ENCODE data around the gene CNPY1.
"Not testable (repeated sequence)": the region's sequence is repeated elsewhere in the genome, so short reads cannot be mapped to it uniquely, and the experiment has no call there.

Gene CNPY1

GRCh38 chr7:155570991-155571390 is 24.6 kb upstream of the CNPY1 start:
- Mint-ChIP-seq H3K36me3 (ENCODE audit: low read depth) (no peaks in the 10 kb centered on the region), H3K4me3 (no peak overlapping the region), H3K27me3 (peaks cover 22% of the 10 kb centered on the region), H3K27ac (no peak overlapping the region), H3K9me3 (no peaks in the 10 kb centered on the region), H3K4me1 (ENCODE audit: low read depth) (peaks cover 6% of the 10 kb centered on the region)
- intact Hi-C loops (cut with micrococcal nuclease), result no loop called here

GRCh38 chr7:155570171-155570958 is 24.0 kb upstream of the CNPY1 start:
- H3K4me1 Mint-ChIP-seq (ENCODE audit: low read depth), result peaks cover 6% of the 10 kb centered on the region
- intact Hi-C loops (cut with micrococcal nuclease), result no loop called here
- H3K36me3 Mint-ChIP-seq (ENCODE audit: low read depth), result no peaks in the 10 kb centered on the region
- H3K4me3 Mint-ChIP-seq, result no peak overlapping the region
- H3K27me3 Mint-ChIP-seq, result peaks cover 22% of the 10 kb centered on the region
- no peaks in the 10 kb centered on the region for H3K9me3 Mint-ChIP-seq
- no peak overlapping the region for H3K27ac Mint-ChIP-seq

- Mint-ChIP-seq H3K27ac (no peak overlapping the region), H3K9me3 (no peaks in the 10 kb centered on the region), H3K4me1 (ENCODE audit: low read depth) (peaks cover 6% of the 10 kb centered on the region), H3K36me3 (ENCODE audit: low read depth) (no peaks in the 10 kb centered on the region), H3K4me3 (no peak overlapping the region), H3K27me3 (peaks cover 21% of the 10 kb centered on the region)
- intact Hi-C loops (cut with micrococcal nuclease), result no loop called here
Measured at GRCh38 chr7:155569681-155570080, 23.3 kb upstream of the CNPY1 start.

DNA sequence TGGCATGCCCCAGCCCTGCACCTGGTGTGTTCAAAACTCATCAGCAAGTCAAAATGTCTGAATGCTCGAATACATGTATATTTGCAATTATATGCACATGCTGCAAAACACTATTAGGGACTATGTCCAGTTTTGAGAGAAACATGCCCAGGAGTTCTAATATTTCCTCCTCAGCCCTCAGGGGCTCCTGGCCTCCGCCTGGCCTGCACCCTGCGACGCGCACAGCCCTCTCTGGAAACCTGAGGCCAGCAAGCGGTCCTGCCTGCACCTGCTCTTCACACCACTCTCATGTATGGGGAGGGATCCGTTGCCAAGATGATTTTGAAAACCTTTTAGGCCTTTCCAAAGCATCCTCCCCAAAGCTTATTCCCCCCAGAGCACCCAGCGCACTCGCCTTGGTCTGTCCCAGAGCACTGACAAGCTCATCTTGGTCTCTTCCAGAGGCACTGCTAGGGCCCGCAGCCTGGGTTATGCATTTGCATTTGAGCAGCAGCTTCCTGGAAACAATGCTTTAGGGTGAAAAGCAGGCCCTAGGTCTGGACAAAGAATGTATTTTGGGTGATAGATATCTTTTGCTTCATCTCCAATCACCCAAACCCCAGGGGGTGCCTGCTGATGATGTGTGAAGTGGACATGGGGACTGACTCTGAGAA is 22.6 kb upstream of the CNPY1 start:
- no peaks in the 10 kb centered on the region for H3K9me3 Mint-ChIP-seq
- H3K27ac Mint-ChIP-seq, result no peak overlapping the region
- intact Hi-C loops (cut with micrococcal nuclease), result no loop called here
- peaks cover 6% of the 10 kb centered on the region for H3K4me1 Mint-ChIP-seq (ENCODE audit: low read depth)
- H3K36me3 Mint-ChIP-seq (ENCODE audit: low read depth), result no peaks in the 10 kb centered on the region
- peaks cover 21% of the 10 kb centered on the region for H3K27me3 Mint-ChIP-seq
- H3K4me3 Mint-ChIP-seq, result no peak overlapping the region

DNA sequence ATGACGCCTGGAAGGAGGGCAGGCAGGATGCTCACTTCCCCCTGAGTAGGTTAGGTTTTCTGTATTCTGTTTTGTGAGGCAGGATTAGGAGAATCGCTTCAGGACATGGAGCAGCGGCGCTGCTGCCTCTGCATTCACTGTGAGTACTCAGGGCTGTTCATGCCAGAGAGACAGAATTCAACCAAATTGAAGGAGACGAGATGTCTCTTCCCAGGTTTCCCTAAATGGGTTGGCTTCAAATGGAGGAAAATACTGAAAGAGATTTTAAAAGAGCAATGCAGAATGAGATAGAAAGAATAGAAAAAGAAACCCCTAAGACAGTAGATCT is 21.9 kb upstream of the CNPY1 start:
- H3K27me3 Mint-ChIP-seq, result peaks cover 21% of the 10 kb centered on the region
- no peak overlapping the region for H3K4me3 Mint-ChIP-seq
- H3K4me1 Mint-ChIP-seq (ENCODE audit: low read depth), result peaks cover 6% of the 10 kb centered on the region
- no peak overlapping the region for H3K27ac Mint-ChIP-seq
- H3K9me3 Mint-ChIP-seq, result no peaks in the 10 kb centered on the region
- intact Hi-C loops (cut with micrococcal nuclease), result no loop called here
- no peaks in the 10 kb centered on the region for H3K36me3 Mint-ChIP-seq (ENCODE audit: low read depth)

GRCh38 chr7:155567646-155568332 is 21.4 kb upstream of the CNPY1 start:
- Mint-ChIP-seq H3K4me1 (ENCODE audit: low read depth) (peaks cover 6% of the 10 kb centered on the region), H3K36me3 (ENCODE audit: low read depth) (no peaks in the 10 kb centered on the region), H3K9me3 (no peaks in the 10 kb centered on the region), H3K4me3 (no peak overlapping the region), H3K27me3 (peaks cover 23% of the 10 kb centered on the region), H3K27ac (no peak overlapping the region)
- intact Hi-C loops (cut with micrococcal nuclease), result no loop called here

- intact Hi-C loops (cut with micrococcal nuclease), result no loop called here
- Mint-ChIP-seq H3K4me1 (ENCODE audit: low read depth) (no peaks in the 10 kb centered on the region), H3K36me3 (ENCODE audit: low read depth) (no peaks in the 10 kb centered on the region), H3K27me3 (peaks cover 21% of the 10 kb centered on the region), H3K4me3 (no peak overlapping the region), H3K9me3 (no peaks in the 10 kb centered on the region), H3K27ac (no peak overlapping the region)
Measured at GRCh38 chr7:155566011-155566836, 19.9 kb upstream of the CNPY1 start.

DNA sequence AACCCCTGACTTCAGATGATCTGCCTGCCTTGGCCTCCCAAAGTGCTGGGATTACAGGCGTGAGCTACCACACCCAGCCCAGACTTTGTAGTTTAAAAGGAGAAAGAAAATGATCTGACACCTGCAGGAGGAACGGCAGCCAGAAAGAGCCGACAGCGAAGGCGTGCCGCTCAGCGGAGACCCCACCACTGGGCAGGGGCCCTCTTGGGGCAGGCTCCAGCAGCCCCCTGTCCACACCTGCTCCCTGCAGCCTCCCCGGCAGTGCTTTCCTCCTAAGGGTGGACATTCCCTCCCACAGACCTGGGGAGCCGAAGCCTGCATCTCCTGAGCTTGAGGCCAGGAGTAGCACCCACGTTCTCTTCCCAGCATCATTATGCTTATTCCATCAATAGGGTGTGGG is 19.2 kb upstream of the CNPY1 start:
- Mint-ChIP-seq H3K4me3 (no peak overlapping the region), H3K36me3 (ENCODE audit: low read depth) (no peaks in the 10 kb centered on the region), H3K4me1 (ENCODE audit: low read depth) (no peaks in the 10 kb centered on the region), H3K27me3 (peaks cover 23% of the 10 kb centered on the region), H3K9me3 (no peaks in the 10 kb centered on the region), H3K27ac (no peak overlapping the region)
- intact Hi-C loops (cut with micrococcal nuclease), result no loop called here

DNA sequence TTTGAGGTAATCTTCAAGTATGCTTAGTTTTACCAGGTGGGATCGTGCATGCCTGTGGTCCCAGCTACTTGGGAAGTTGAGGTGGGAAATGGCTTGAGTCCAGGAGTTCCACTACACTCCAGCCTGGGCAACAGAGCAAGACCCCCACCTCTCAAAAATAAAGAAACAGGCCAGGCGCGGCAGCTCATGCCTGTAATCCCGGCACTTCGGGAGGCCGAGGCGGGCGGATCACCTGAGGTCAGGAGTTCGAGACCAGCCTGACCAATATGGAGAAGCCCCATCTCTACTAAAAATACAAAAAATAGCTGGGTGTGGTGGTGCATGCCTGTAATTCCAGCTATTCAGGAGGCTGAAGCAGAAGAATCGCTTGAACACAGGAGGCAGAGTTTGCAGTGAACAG is 16.6 kb upstream of the CNPY1 start:
- H3K4me3 Mint-ChIP-seq; H3K9me3 Mint-ChIP-seq; H3K36me3 Mint-ChIP-seq (ENCODE audit: low read depth); intact Hi-C loops (cut with micrococcal nuclease); H3K4me1 Mint-ChIP-seq (ENCODE audit: low read depth); H3K27ac Mint-ChIP-seq: not testable (repeated sequence)
- peaks cover 20% of the 10 kb centered on the region for H3K27me3 Mint-ChIP-seq

- intact Hi-C loops (cut with micrococcal nuclease), result no loop called here
- Mint-ChIP-seq H3K4me1 (ENCODE audit: low read depth) (no peaks in the 10 kb centered on the region), H3K36me3 (ENCODE audit: low read depth) (no peaks in the 10 kb centered on the region), H3K27me3 (peaks cover 20% of the 10 kb centered on the region), H3K27ac (no peak overlapping the region), H3K9me3 (no peaks in the 10 kb centered on the region), H3K4me3 (no peak overlapping the region)
Measured at GRCh38 chr7:155562106-155562505, 15.7 kb upstream of the CNPY1 start.

- intact Hi-C loops (cut with micrococcal nuclease), result no loop called here
- Mint-ChIP-seq H3K9me3 (no peaks in the 10 kb centered on the region), H3K4me1 (ENCODE audit: low read depth) (no peaks in the 10 kb centered on the region), H3K27ac (no peak overlapping the region), H3K27me3 (peaks cover 17% of the 10 kb centered on the region), H3K4me3 (no peak overlapping the region), H3K36me3 (ENCODE audit: low read depth) (no peaks in the 10 kb centered on the region)
Measured at GRCh38 chr7:155560982-155561686, 14.8 kb upstream of the CNPY1 start.

GRCh38 chr7:155560196-155560885 is 14.0 kb upstream of the CNPY1 start:
- no peaks in the 10 kb centered on the region for H3K9me3 Mint-ChIP-seq
- H3K27me3 Mint-ChIP-seq, result peaks cover 17% of the 10 kb centered on the region
- no peaks in the 10 kb centered on the region for H3K36me3 Mint-ChIP-seq (ENCODE audit: low read depth)
- no peaks in the 10 kb centered on the region for H3K4me1 Mint-ChIP-seq (ENCODE audit: low read depth)
- no peak overlapping the region for H3K27ac Mint-ChIP-seq
- intact Hi-C loops (cut with micrococcal nuclease), result no loop called here
- no peak overlapping the region for H3K4me3 Mint-ChIP-seq

- H3K27ac Mint-ChIP-seq, result no peak overlapping the region
- peaks cover 19% of the 10 kb centered on the region for H3K27me3 Mint-ChIP-seq
- no peaks in the 10 kb centered on the region for H3K9me3 Mint-ChIP-seq
- intact Hi-C loops (cut with micrococcal nuclease), result no loop called here
- no peak overlapping the region for H3K4me3 Mint-ChIP-seq
- H3K4me1 Mint-ChIP-seq (ENCODE audit: low read depth), result no peaks in the 10 kb centered on the region
- no peaks in the 10 kb centered on the region for H3K36me3 Mint-ChIP-seq (ENCODE audit: low read depth)
Measured at GRCh38 chr7:155559519-155560108, 13.3 kb upstream of the CNPY1 start.

All from dendritic cell treated with granulocyte-macrophage colony-stimulating factor and Interleukin-4, amounts not matched to agents 40 ng/mL and 50 ng/mL, for 4 days (primary cell).